HepG2 (cell line): ENCODE data around the gene PLEKHA8.

Source experiments
- MAFK ChIP-seq, 2 experiments: IDR thresholded peaks in 1 of 2; conservative IDR thresholded peaks in 1 of 2; 2 replicates each; pipeline ENCODE4 v1.6.1; 2011; ENCODE audit warnings: improper control_type of control experiment in 2 of 2, low read length in 2 of 2
- ZNF367 ChIP-seq: sonication (generic); formaldehyde crosslinking; IDR thresholded peaks from 2 replicates; pipeline ENCODE4 v1.4.0; 2020; ENCODE audit warnings: missing genetic modification reagents, borderline replicate concordance
- TF ChIP-seq, protein P1 (sequence below): sonication (generic); formaldehyde crosslinking; IDR thresholded peaks from 2 replicates; pipeline ENCODE4 v1.5.0; 2020; ENCODE audit warnings: mild to moderate bottlenecking, missing genetic modification reagents, moderate library complexity

GRCh38 chr7:30173058-30173897 is 145.1 kb downstream of the PLEKHA8 start:
- TF ChIP-seq, protein P1, sequence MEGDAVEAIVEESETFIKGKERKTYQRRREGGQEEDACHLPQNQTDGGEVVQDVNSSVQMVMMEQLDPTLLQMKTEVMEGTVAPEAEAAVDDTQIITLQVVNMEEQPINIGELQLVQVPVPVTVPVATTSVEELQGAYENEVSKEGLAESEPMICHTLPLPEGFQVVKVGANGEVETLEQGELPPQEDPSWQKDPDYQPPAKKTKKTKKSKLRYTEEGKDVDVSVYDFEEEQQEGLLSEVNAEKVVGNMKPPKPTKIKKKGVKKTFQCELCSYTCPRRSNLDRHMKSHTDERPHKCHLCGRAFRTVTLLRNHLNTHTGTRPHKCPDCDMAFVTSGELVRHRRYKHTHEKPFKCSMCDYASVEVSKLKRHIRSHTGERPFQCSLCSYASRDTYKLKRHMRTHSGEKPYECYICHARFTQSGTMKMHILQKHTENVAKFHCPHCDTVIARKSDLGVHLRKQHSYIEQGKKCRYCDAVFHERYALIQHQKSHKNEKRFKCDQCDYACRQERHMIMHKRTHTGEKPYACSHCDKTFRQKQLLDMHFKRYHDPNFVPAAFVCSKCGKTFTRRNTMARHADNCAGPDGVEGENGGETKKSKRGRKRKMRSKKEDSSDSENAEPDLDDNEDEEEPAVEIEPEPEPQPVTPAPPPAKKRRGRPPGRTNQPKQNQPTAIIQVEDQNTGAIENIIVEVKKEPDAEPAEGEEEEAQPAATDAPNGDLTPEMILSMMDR (CRISPR knock-in tag): peak; percentile 50
- TF ChIP-seq ZNF367 (CRISPR knock-in tag): no peak
- no peak for TF ChIP-seq MAFK (conservative IDR thresholded peaks at IDR 0.05 in 1 of 2, IDR thresholded peaks at IDR 0.05 in 1 of 2; ENCODE audit: low read length in 2 of 2)
